ENCODE measurements around the gene MAT2A. TPM values are rescaled to one million over a fixed set of nuclear protein-coding genes. Genes with fewer than 3 reads are reported as not detected.
A peak's percentile ranks its signal among the peaks of the same experiment; 100 is the strongest.
"Not testable (repeated sequence)": the region's sequence is repeated elsewhere in the genome, so short reads cannot be mapped to it uniquely, and the experiment has no call there.

MAT2A gene
- total RNA-seq, 1 donor from 2014 or later: 405 TPM

DNA sequence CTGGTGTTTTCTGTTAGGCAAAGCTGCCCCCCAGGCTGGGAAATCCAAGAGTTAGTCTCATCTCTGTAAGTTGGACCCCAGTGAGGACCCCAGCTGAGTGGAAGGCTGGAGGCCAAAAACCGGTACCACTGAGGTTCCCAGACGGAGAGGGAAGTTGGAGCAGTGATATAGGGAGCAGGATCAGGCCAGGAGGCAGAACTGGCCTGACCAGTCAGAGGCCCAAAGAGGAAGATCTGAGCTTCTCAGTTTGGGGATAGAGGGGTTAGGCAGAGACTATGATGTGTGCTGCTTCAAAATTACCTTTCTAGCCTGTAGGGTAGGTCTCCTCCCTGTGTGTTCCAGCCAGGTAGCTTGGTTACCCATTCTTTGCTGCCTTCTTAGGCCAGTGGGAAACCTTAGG lies 52.0 kb downstream of the MAT2A start:
- TF ChIP-seq, protein P1, sequence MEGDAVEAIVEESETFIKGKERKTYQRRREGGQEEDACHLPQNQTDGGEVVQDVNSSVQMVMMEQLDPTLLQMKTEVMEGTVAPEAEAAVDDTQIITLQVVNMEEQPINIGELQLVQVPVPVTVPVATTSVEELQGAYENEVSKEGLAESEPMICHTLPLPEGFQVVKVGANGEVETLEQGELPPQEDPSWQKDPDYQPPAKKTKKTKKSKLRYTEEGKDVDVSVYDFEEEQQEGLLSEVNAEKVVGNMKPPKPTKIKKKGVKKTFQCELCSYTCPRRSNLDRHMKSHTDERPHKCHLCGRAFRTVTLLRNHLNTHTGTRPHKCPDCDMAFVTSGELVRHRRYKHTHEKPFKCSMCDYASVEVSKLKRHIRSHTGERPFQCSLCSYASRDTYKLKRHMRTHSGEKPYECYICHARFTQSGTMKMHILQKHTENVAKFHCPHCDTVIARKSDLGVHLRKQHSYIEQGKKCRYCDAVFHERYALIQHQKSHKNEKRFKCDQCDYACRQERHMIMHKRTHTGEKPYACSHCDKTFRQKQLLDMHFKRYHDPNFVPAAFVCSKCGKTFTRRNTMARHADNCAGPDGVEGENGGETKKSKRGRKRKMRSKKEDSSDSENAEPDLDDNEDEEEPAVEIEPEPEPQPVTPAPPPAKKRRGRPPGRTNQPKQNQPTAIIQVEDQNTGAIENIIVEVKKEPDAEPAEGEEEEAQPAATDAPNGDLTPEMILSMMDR (conservative IDR thresholded peaks at IDR 0.05): no peak
- DNase-seq (ENCODE audit: low read depth, low spot score): no peak
- H3K4me3 Mint-ChIP-seq: peak overlapping the region; percentile 23
- no peaks in the 10 kb centered on the region for H3K36me3 Mint-ChIP-seq (ENCODE audit: low read depth)
- peaks cover 3% of the 10 kb centered on the region for H3K27me3 Mint-ChIP-seq (ENCODE audit: low read depth)
- H3K9me3 Mint-ChIP-seq: no peaks in the 10 kb centered on the region
- peaks cover 33% of the 10 kb centered on the region for H3K4me1 Mint-ChIP-seq
- H3K27ac Mint-ChIP-seq (ENCODE audit: unreplicated experiment): no peak overlapping the region

DNA sequence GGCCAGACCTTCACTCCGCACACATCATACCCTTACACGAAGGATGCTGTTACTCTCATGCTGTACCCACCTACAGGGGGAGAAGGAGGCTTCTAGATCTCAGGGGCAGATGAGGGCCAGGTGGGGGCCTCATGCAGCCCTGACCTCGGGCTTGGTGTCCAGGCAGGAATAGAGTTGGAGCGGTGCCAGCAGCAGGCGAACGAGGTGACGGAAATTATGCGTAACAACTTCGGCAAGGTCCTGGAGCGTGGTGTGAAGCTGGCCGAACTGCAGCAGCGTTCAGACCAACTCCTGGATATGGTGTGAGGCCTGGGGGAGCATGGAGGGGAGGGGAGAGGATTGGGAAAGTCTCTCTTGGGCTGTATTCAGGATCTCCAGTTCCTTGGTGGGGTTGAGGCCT lies 52.6 kb downstream of the MAT2A start:
- H3K9me3 Mint-ChIP-seq: no peaks in the 10 kb centered on the region
- H3K36me3 Mint-ChIP-seq (ENCODE audit: low read depth): no peaks in the 10 kb centered on the region
- no peak overlapping the region for H3K27ac Mint-ChIP-seq (ENCODE audit: unreplicated experiment)
- TF ChIP-seq, protein P1 (conservative IDR thresholded peaks at IDR 0.05): no peak
- peak overlapping the region; percentile 29 for H3K4me3 Mint-ChIP-seq
- DNase-seq (ENCODE audit: low read depth, low spot score): no peak
- H3K27me3 Mint-ChIP-seq (ENCODE audit: low read depth): peaks cover 3% of the 10 kb centered on the region
- H3K4me1 Mint-ChIP-seq: peaks cover 38% of the 10 kb centered on the region

DNA sequence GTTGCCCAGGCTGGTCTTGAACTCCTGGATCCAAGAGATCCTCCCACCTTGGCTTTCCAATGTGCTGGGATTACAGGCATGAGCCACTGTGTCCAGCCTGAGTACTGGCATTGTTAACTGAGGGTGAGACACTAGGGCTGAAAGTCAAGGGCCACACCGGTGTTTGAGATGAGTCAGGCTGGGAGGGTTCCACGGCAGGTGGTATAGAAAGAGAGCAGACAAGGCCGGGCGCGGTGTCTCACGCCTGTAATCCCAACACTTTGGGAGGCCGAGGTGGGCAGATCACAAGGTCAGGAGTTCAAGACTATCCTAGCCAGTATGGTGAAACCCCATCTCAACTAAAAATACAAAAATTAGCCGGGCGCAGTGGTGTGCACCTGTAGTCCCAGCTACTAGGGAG lies 53.3 kb downstream of the MAT2A start:
- Mint-ChIP-seq H3K4me3 (peak overlapping the region; percentile 38), H3K4me1 (peaks cover 38% of the 10 kb centered on the region)
- not testable (repeated sequence) for DNase-seq (ENCODE audit: low read depth, low spot score); H3K27ac Mint-ChIP-seq (ENCODE audit: unreplicated experiment); H3K27me3 Mint-ChIP-seq (ENCODE audit: low read depth); H3K36me3 Mint-ChIP-seq (ENCODE audit: low read depth); H3K9me3 Mint-ChIP-seq

DNA sequence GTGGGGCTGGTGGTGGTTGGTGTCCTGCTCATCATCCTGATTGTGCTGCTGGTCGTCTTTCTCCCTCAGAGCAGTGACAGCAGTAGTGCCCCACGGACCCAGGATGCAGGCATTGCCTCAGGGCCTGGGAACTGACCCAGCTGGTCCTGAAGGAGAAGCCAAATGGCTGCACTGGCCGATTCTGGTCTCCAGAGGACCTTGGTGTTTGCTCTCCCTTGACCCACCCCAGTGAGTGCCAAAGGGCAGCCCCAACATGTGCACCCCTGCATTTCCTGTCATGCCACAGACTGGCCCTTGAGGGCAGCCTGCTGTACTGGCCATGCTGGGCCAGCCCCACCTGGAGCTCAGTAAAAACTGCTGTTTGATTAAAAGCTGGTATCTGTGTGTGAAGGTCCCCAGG lies 54.1 kb downstream of the MAT2A start:
- H3K9me3 Mint-ChIP-seq: no peaks in the 10 kb centered on the region
- TF ChIP-seq, protein P1 (conservative IDR thresholded peaks at IDR 0.05): no peak
- no peaks in the 10 kb centered on the region for H3K27me3 Mint-ChIP-seq (ENCODE audit: low read depth)
- H3K4me3 Mint-ChIP-seq: peak overlapping the region; percentile 100
- no peak overlapping the region for H3K27ac Mint-ChIP-seq (ENCODE audit: unreplicated experiment)
- no peaks in the 10 kb centered on the region for H3K36me3 Mint-ChIP-seq (ENCODE audit: low read depth)
- DNase-seq (ENCODE audit: low read depth, low spot score): no peak
- H3K4me1 Mint-ChIP-seq: peaks cover 31% of the 10 kb centered on the region

Other genes starting within 250 kb of the MAT2A start
- 52.6 and 54.8 TPM in 2 replicates for gene TGOLN2, start 211.2 kb upstream of the MAT2A start, total RNA-seq
- gene RETSAT, start 184.6 kb upstream of the MAT2A start, total RNA-seq: 25.2 and 26.0 TPM in 2 replicates
- 25.9 and 26.5 TPM in 2 replicates for gene ELMOD3, start 184.4 kb upstream of the MAT2A start, total RNA-seq
- 24.3 and 32.6 TPM in 2 replicates for gene CAPG, start 128.8 kb upstream of the MAT2A start, total RNA-seq
- gene SH2D6, start 120.5 kb upstream of the MAT2A start, total RNA-seq: 0.34 and 1.2 TPM in 2 replicates
- gene GGCX, start 22.3 kb downstream of the MAT2A start, total RNA-seq: 43.4 and 43.7 TPM in 2 replicates
- 1.1 and 2.1 TPM in 2 replicates for gene VAMP8, start 38.4 kb downstream of the MAT2A start, total RNA-seq
- 0.50 and 1.5 TPM in 2 replicates for gene VAMP5, start 45.3 kb downstream of the MAT2A start, total RNA-seq
- gene RNF181, start 56.6 kb downstream of the MAT2A start, total RNA-seq: 67.9 and 75.8 TPM in 2 replicates
- gene TMEM150A, start 63.5 kb downstream of the MAT2A start, total RNA-seq: 20.9 and 22.2 TPM in 2 replicates
- gene C2orf68, start 72.9 kb downstream of the MAT2A start, total RNA-seq: 50.4 and 53.7 TPM in 2 replicates
- 93.3 and 98.3 TPM in 2 replicates for gene USP39, start 77.0 kb downstream of the MAT2A start, total RNA-seq
- gene SFTPB, start 129.0 kb downstream of the MAT2A start, total RNA-seq: not detected in 2 replicates
- gene GNLY, start 155.2 kb downstream of the MAT2A start, total RNA-seq: not detected in 2 replicates
- 6.9 and 7.7 TPM in 2 replicates for gene ATOH8, start 214.8 kb downstream of the MAT2A start, total RNA-seq